Mesendoderm (in vitro differentiated cells): ENCODE data around the gene CEP89.
"Not testable (repeated sequence)": the region's sequence is repeated elsewhere in the genome, so short reads cannot be mapped to it uniquely, and the experiment has no call there.

Source experiments
- DNase-seq: peaks from one replicate; pipeline ENCODE4 v3.0.0; 2013
- H2AK5ac ChIP-seq: 2 replicates; pipeline ENCODE4 v1.6.1; 2013; ENCODE audit warnings: low read length, inconsistent platforms
- H2BK120ac ChIP-seq: 2 replicates; pipeline ENCODE4 v1.6.1; 2013; ENCODE audit warnings: low read depth, mild to moderate bottlenecking, low read length, moderate library complexity, mixed read lengths
- H2BK15ac ChIP-seq: replicated peaks from 2 replicates; pipeline ENCODE4 v1.6.1; 2013; ENCODE audit warnings: low read depth, mild to moderate bottlenecking, moderate library complexity
- H2BK5ac ChIP-seq: 2 replicates; pipeline ENCODE4 v1.6.1; 2013; ENCODE audit warnings: low read length, inconsistent platforms
- H3K18ac ChIP-seq: 2 replicates; pipeline ENCODE4 v1.6.1; 2013; ENCODE audit warnings: mild to moderate bottlenecking, low read length, mixed read lengths
- H3K23ac ChIP-seq: one replicate; pipeline ENCODE4 v1.6.1; 2013; ENCODE audit warnings: low read length
- H3K27ac ChIP-seq: 2 replicates; pipeline ENCODE4 v1.5.1; 2013; ENCODE audit warnings: low read depth, mild to moderate bottlenecking, inconsistent platforms, low read length, moderate library complexity
- H3K27me3 ChIP-seq: 2 replicates; pipeline ENCODE4 v1.6.1; 2013; ENCODE audit warnings: low read length, control low read depth, mild to moderate bottlenecking, inconsistent platforms; ENCODE audit not compliant: insufficient read depth, poor library complexity
- H3K36me3 ChIP-seq: 2 replicates; pipeline ENCODE4 v1.6.1; 2013; ENCODE audit warnings: low read length, inconsistent platforms; ENCODE audit not compliant: control insufficient read depth, insufficient read depth
- H3K4ac ChIP-seq: one replicate; pipeline ENCODE4 v1.6.1; 2013; ENCODE audit warnings: low read depth, mild to moderate bottlenecking, low read length, moderate library complexity
- H3K4me1 ChIP-seq: 2 replicates; pipeline ENCODE4 v1.6.1; 2013; ENCODE audit warnings: low read depth, low read length, inconsistent platforms; ENCODE audit not compliant: control insufficient read depth
- H3K4me2 ChIP-seq: 2 replicates; pipeline ENCODE4 v1.6.1; 2013; ENCODE audit warnings: low read length
- H3K4me3 ChIP-seq: 2 replicates; pipeline ENCODE4 v1.5.1; 2013; ENCODE audit warnings: mild to moderate bottlenecking, low read length
- H3K56ac ChIP-seq: one replicate; pipeline ENCODE4 v1.6.1; 2013; ENCODE audit warnings: low read length
- H3K79me1 ChIP-seq: 2 replicates; pipeline ENCODE4 v1.6.1; 2013; ENCODE audit warnings: low read length, inconsistent platforms
- H3K79me2 ChIP-seq: 2 replicates; pipeline ENCODE4 v1.6.1; 2013; ENCODE audit warnings: mild to moderate bottlenecking, low read length; ENCODE audit not compliant: control insufficient read depth, insufficient read depth
- H3K9ac ChIP-seq: 2 replicates; pipeline ENCODE4 v1.6.1; 2013; ENCODE audit warnings: low read length, inconsistent platforms
- H4K5ac ChIP-seq: one replicate; pipeline ENCODE4 v1.6.1; 2013; ENCODE audit warnings: low read length
- H4K8ac ChIP-seq: one replicate; pipeline ENCODE4 v1.6.1; 2013; ENCODE audit warnings: low read depth, mild to moderate bottlenecking, control low read depth, low read length, moderate library complexity
- WGBS: extraction: QIAGEN DNeasy Blood & Tissue Kit; methylation state at CpG from one replicate; pipeline ENCODE4 v1.1.7; 2013; ENCODE audit warnings: low lambda C conversion rate, missing lambda C conversion rate; ENCODE audit not compliant: insufficient coverage; ENCODE audit errors: extremely low coverage; 5-methylcytosine and 5-hydroxymethylcytosine counted together

The CEP89 gene

GRCh38 chr19:32995966-32996365 lies 24.2 kb upstream of the CEP89 start:
- H2BK120ac ChIP-seq, H3K4me3 ChIP-seq, H2BK5ac ChIP-seq, H2BK15ac ChIP-seq, H4K8ac ChIP-seq, H3K4me1 ChIP-seq, H3K36me3 ChIP-seq, H3K23ac ChIP-seq, H4K5ac ChIP-seq, H3K27me3 ChIP-seq, H3K27ac ChIP-seq, H3K18ac ChIP-seq, H3K79me2 ChIP-seq, H3K4me2 ChIP-seq, H3K56ac ChIP-seq, H3K4ac ChIP-seq, H2AK5ac ChIP-seq, H3K9ac ChIP-seq, DNase-seq, H3K79me1 ChIP-seq: not testable (repeated sequence)
- WGBS, result no CpG with 5 or more reads among the region's 17 CpGs

GRCh38 chr19:32988724-32989123 lies 17.0 kb upstream of the CEP89 start:
- no peaks in the 10 kb centered on the region for H3K79me2 ChIP-seq

DNA sequence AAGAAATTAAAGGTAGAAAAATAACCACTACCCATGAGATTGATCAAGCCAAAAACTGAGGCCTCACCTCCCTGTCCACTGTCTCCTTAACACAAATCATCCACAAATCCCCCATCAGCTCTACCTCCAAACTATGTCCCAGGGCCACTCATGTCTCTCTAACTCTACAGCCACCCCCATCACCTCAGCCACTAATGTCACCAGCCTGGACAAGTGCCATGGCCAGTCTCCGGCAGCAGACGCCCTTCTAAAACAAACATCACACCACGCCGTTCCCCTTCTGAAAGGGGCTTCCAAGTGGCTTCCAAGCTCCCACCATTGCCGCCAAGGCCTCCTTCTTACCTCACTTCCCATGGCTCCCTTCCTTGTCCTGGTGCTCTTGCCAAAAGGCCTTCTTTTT lies 16.5 kb upstream of the CEP89 start:
- H2BK15ac ChIP-seq, H2BK5ac ChIP-seq, H3K18ac ChIP-seq, H3K4me2 ChIP-seq, H4K5ac ChIP-seq, H3K56ac ChIP-seq, H3K9ac ChIP-seq, H3K4me1 ChIP-seq, H3K27ac ChIP-seq, H3K36me3 ChIP-seq, H3K79me2 ChIP-seq, DNase-seq, H3K4me3 ChIP-seq, H2AK5ac ChIP-seq, H3K79me1 ChIP-seq, H3K27me3 ChIP-seq, H3K23ac ChIP-seq, H3K4ac ChIP-seq, H2BK120ac ChIP-seq, H4K8ac ChIP-seq: not testable (repeated sequence)
- no CpG with 5 or more reads among the region's 5 CpGs for WGBS

More at GRCh38 chr19:32988724-32989123, 17.0 kb upstream of the CEP89 start:
- Histone ChIP-seq H3K36me3 (no peaks in the 10 kb centered on the region), H4K8ac (no peak overlapping the region), H3K4me2 (no peak overlapping the region), H3K27me3 (no peaks in the 10 kb centered on the region), H2AK5ac (no peak overlapping the region), H3K27ac (no peak overlapping the region), H3K79me1 (no peaks in the 10 kb centered on the region), H3K4me1 (no peaks in the 10 kb centered on the region), H3K4ac (no peak overlapping the region), H4K5ac (no peak overlapping the region), H3K18ac (no peak overlapping the region), H3K4me3 (no peak overlapping the region), H3K23ac (no peak overlapping the region), H2BK15ac (no peak overlapping the region), H2BK120ac (no peak overlapping the region), H3K56ac (no peak overlapping the region), H3K9ac (no peak overlapping the region), H2BK5ac (no peak overlapping the region)
- no peak for DNase-seq
- no CpG with 5 or more reads among the region's 5 CpGs for WGBS

DNA sequence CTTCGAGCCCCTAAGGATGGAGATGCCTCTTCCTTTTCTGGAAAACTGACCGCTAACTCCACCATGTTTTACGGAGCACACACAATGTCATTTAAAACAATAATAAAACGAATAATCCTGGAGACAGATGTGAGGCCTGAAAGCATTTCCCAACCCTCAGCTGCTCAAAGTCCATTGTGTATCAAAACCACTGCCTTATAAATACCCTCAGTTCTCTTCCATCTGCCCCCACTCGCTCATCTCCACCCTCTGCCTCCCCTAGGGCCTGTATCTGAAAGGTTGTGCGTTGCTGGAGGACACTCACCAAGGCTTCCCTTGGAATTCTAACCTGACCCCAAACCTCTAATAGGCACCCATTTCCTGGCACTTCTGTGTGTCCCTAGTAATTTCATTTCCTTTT lies 10.7 kb upstream of the CEP89 start:
- H2BK120ac ChIP-seq, H2AK5ac ChIP-seq, H4K5ac ChIP-seq, H3K79me2 ChIP-seq, H2BK15ac ChIP-seq, H3K4me1 ChIP-seq, H4K8ac ChIP-seq, H3K23ac ChIP-seq, H3K56ac ChIP-seq, H3K4me3 ChIP-seq, H3K18ac ChIP-seq, H3K9ac ChIP-seq, H2BK5ac ChIP-seq, H3K27ac ChIP-seq, H3K4me2 ChIP-seq, DNase-seq, H3K4ac ChIP-seq, H3K79me1 ChIP-seq, H3K36me3 ChIP-seq, H3K27me3 ChIP-seq: not testable (repeated sequence)
- no CpG with 5 or more reads among the region's 6 CpGs for WGBS

- not testable (repeated sequence) for DNase-seq
Observed at GRCh38 chr19:32979807-32980206, 8.0 kb upstream of the CEP89 start.

GRCh38 chr19:32977813-32978212 lies 6.1 kb upstream of the CEP89 start:
- H3K56ac ChIP-seq, H3K79me1 ChIP-seq, H3K27me3 ChIP-seq, H3K4ac ChIP-seq, H2BK5ac ChIP-seq, H4K8ac ChIP-seq, H4K5ac ChIP-seq, H3K18ac ChIP-seq, H3K9ac ChIP-seq, H2BK15ac ChIP-seq, H3K4me1 ChIP-seq, H2BK120ac ChIP-seq, H3K79me2 ChIP-seq, H2AK5ac ChIP-seq, H3K4me2 ChIP-seq, H3K36me3 ChIP-seq, H3K27ac ChIP-seq, H3K4me3 ChIP-seq, H3K23ac ChIP-seq, DNase-seq: not testable (repeated sequence)
- no CpG with 5 or more reads among the region's 4 CpGs for WGBS

More at GRCh38 chr19:32979807-32980206, 8.0 kb upstream of the CEP89 start:
- H3K18ac ChIP-seq, H3K79me2 ChIP-seq, H3K9ac ChIP-seq, H3K56ac ChIP-seq, H3K23ac ChIP-seq, H2BK120ac ChIP-seq, H2BK15ac ChIP-seq, H3K4me3 ChIP-seq, H3K4me1 ChIP-seq, H3K79me1 ChIP-seq, H2AK5ac ChIP-seq, H4K8ac ChIP-seq, H2BK5ac ChIP-seq, H3K27me3 ChIP-seq, H4K5ac ChIP-seq, H3K4ac ChIP-seq, H3K4me2 ChIP-seq, H3K36me3 ChIP-seq, H3K27ac ChIP-seq: not testable (repeated sequence)
- WGBS, result no CpG with 5 or more reads among the region's 7 CpGs
